ENCODE data around the gene GGT5.

GRCh38 chr22:24185001-24185500, 59.8 kb downstream of the GGT5 start:
- TF ChIP-seq CTCF (IDR thresholded peaks at IDR 0.05) (no peak), POLR2A (IDR thresholded peaks at IDR 0.05) (no peak)
